HL-60 (cell line): ENCODE data around the gene PKDREJ.

ENCODE experiments used
- GABPA ChIP-seq: IDR thresholded peaks from 2 replicates; pipeline ENCODE4 v1.6.1; 2012; ENCODE audit warnings: low read depth
- POLR2AphosphoS5 ChIP-seq: IDR thresholded peaks from 2 replicates; pipeline ENCODE4 v1.6.1; 2012; ENCODE audit warnings: low read depth
- SPI1 ChIP-seq: IDR thresholded peaks from 2 replicates; pipeline ENCODE4 v1.6.1; 2012; ENCODE audit warnings: low read depth, mild to moderate bottlenecking, borderline replicate concordance
- TF ChIP-seq, protein P1 (sequence below): IDR thresholded peaks from 2 replicates; pipeline ENCODE4 v1.6.1; 2012; ENCODE audit warnings: low read depth; ENCODE audit not compliant: insufficient replicate concordance
- TF ChIP-seq, protein P2 (sequence below): IDR thresholded peaks from one replicate; pipeline ENCODE4 v1.5.1; 2011; ENCODE audit warnings: low read length, control low read depth, inconsistent platforms; ENCODE audit not compliant: insufficient read depth

DNA sequence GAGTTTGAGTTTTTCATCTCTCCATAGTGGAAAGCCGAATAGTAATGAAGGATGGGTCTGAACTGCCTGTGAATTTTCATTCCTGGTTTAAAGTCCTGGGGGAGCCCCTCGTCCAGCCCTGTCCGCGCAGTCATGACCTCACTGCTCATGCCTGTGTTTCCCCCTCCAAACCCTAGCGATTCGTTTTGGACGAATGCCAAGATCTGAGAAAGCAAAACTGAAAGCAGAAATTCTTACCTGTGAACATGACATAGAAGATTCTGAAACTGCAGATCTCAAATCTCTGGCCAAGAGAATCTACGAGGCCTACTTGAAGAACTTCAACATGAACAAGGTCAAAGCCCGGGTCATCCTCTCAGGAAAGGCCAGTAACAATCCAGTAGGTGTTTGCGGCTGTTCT is 43.5 kb downstream of the PKDREJ start:
- no peak for TF ChIP-seq POLR2AphosphoS5
- TF ChIP-seq, protein P1, sequence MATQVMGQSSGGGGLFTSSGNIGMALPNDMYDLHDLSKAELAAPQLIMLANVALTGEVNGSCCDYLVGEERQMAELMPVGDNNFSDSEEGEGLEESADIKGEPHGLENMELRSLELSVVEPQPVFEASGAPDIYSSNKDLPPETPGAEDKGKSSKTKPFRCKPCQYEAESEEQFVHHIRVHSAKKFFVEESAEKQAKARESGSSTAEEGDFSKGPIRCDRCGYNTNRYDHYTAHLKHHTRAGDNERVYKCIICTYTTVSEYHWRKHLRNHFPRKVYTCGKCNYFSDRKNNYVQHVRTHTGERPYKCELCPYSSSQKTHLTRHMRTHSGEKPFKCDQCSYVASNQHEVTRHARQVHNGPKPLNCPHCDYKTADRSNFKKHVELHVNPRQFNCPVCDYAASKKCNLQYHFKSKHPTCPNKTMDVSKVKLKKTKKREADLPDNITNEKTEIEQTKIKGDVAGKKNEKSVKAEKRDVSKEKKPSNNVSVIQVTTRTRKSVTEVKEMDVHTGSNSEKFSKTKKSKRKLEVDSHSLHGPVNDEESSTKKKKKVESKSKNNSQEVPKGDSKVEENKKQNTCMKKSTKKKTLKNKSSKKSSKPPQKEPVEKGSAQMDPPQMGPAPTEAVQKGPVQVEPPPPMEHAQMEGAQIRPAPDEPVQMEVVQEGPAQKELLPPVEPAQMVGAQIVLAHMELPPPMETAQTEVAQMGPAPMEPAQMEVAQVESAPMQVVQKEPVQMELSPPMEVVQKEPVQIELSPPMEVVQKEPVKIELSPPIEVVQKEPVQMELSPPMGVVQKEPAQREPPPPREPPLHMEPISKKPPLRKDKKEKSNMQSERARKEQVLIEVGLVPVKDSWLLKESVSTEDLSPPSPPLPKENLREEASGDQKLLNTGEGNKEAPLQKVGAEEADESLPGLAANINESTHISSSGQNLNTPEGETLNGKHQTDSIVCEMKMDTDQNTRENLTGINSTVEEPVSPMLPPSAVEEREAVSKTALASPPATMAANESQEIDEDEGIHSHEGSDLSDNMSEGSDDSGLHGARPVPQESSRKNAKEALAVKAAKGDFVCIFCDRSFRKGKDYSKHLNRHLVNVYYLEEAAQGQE, result no peak
- TF ChIP-seq, protein P2, sequence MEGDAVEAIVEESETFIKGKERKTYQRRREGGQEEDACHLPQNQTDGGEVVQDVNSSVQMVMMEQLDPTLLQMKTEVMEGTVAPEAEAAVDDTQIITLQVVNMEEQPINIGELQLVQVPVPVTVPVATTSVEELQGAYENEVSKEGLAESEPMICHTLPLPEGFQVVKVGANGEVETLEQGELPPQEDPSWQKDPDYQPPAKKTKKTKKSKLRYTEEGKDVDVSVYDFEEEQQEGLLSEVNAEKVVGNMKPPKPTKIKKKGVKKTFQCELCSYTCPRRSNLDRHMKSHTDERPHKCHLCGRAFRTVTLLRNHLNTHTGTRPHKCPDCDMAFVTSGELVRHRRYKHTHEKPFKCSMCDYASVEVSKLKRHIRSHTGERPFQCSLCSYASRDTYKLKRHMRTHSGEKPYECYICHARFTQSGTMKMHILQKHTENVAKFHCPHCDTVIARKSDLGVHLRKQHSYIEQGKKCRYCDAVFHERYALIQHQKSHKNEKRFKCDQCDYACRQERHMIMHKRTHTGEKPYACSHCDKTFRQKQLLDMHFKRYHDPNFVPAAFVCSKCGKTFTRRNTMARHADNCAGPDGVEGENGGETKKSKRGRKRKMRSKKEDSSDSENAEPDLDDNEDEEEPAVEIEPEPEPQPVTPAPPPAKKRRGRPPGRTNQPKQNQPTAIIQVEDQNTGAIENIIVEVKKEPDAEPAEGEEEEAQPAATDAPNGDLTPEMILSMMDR, result no peak
- TF ChIP-seq SPI1, result no peak
- TF ChIP-seq GABPA, result no peak
